ENCODE measurements around the gene PICK1.

PICK1 gene

GRCh38 chr22:38056969-38057891 lies at the start of gene PICK1:
Gene PICK1 (plus strand): TSS chr22:38057404. CDS start chr22:38057810, 406 bp downstream.
- no peaks in the 10 kb centered on the region for H3K36me3 ChIP-seq (ENCODE audit: control insufficient read depth, insufficient read depth, low read length)
- H3K27me3 ChIP-seq (ENCODE audit: control insufficient read depth, insufficient read depth, low read length) = no peaks in the 10 kb centered on the region
- no peaks in the 10 kb centered on the region for H3K9me3 ChIP-seq (ENCODE audit: control insufficient read depth, low read length)
- H2AFZ ChIP-seq = peak within 1 kb of the TSS; percentile 54
- no peaks in the 10 kb centered on the region for H3K79me2 ChIP-seq
- H3K4me2 ChIP-seq (ENCODE audit: low read length) = peak within 1 kb of the TSS; percentile 77
- H3K4me3 ChIP-seq (ENCODE audit: low read depth, low read length) = peak within 1 kb of the TSS; percentile 81
- peak within 1 kb of the TSS; percentile 69 for H3K27ac ChIP-seq
- H3K9ac ChIP-seq = no peak within 1 kb of the TSS
- no peaks in the 10 kb centered on the region for H3K4me1 ChIP-seq
- no peak for TF ChIP-seq CTCF (IDR thresholded peaks at IDR 0.05)

- Histone ChIP-seq H3K4me2 (ENCODE audit: low read length) (no peak overlapping the region), H3K4me3 (ENCODE audit: low read depth, low read length) (no peak overlapping the region), H3K27me3 (ENCODE audit: control insufficient read depth, insufficient read depth, low read length) (no peaks in the 10 kb centered on the region), H3K79me2 (no peaks in the 10 kb centered on the region), H2AFZ (no peak overlapping the region), H3K9me3 (ENCODE audit: control insufficient read depth, low read length) (no peaks in the 10 kb centered on the region), H3K9ac (no peak overlapping the region), H3K27ac (no peak overlapping the region), H3K36me3 (ENCODE audit: control insufficient read depth, insufficient read depth, low read length) (no peaks in the 10 kb centered on the region), H3K4me1 (no peaks in the 10 kb centered on the region)
- no peak for TF ChIP-seq CTCF (IDR thresholded peaks at IDR 0.05)
Measured at GRCh38 chr22:38009000-38009806, 48.0 kb upstream of the PICK1 start.

- H3K4me3 ChIP-seq (ENCODE audit: low read depth, low read length) = no peak overlapping the region
- no peak for TF ChIP-seq CTCF (IDR thresholded peaks at IDR 0.05)
- no peaks in the 10 kb centered on the region for H3K36me3 ChIP-seq (ENCODE audit: control insufficient read depth, insufficient read depth, low read length)
- H3K27me3 ChIP-seq (ENCODE audit: control insufficient read depth, insufficient read depth, low read length) = no peaks in the 10 kb centered on the region
- no peak overlapping the region for H3K27ac ChIP-seq
- no peaks in the 10 kb centered on the region for H3K9me3 ChIP-seq (ENCODE audit: control insufficient read depth, low read length)
- no peaks in the 10 kb centered on the region for H3K79me2 ChIP-seq
- H3K9ac ChIP-seq = no peak overlapping the region
- peaks cover 7% of the 10 kb centered on the region for H3K4me1 ChIP-seq
- no peak overlapping the region for H2AFZ ChIP-seq
- H3K4me2 ChIP-seq (ENCODE audit: low read length) = no peak overlapping the region
Measured at GRCh38 chr22:38012604-38013072, 44.6 kb upstream of the PICK1 start.

GRCh38 chr22:38014083-38014482 lies 43.1 kb upstream of the PICK1 start:
- Histone ChIP-seq H2AFZ (no peak overlapping the region), H3K36me3 (ENCODE audit: control insufficient read depth, insufficient read depth, low read length) (no peaks in the 10 kb centered on the region), H3K27me3 (ENCODE audit: control insufficient read depth, insufficient read depth, low read length) (no peaks in the 10 kb centered on the region), H3K27ac (no peak overlapping the region), H3K4me1 (peaks cover 7% of the 10 kb centered on the region), H3K9me3 (ENCODE audit: control insufficient read depth, low read length) (no peaks in the 10 kb centered on the region), H3K9ac (no peak overlapping the region), H3K79me2 (no peaks in the 10 kb centered on the region), H3K4me3 (ENCODE audit: low read depth, low read length) (no peak overlapping the region), H3K4me2 (ENCODE audit: low read length) (no peak overlapping the region)
- no peak for TF ChIP-seq CTCF (IDR thresholded peaks at IDR 0.05)
